Activated CD4-positive, alpha-beta T cell treated with anti-CD3 and anti-CD28 coated beads for 36 hours (primary cell): ENCODE measurements around the gene ELAVL1. TPM values are rescaled to one million over a fixed set of nuclear protein-coding genes. Genes with fewer than 3 reads are reported as not detected.
"Not testable (repeated sequence)": the region's sequence is repeated elsewhere in the genome, so short reads cannot be mapped to it uniquely, and the experiment has no call there.

Experiments used
- ATAC-seq: fragments of 200-7000 bp; cut with Tn5 transposase; one replicate; pipeline ENCODE4 v1.10.0; 2021; ENCODE audit warnings: mild to moderate bottlenecking, moderate library complexity
- CTCF ChIA-PET: fragments of 350-600 bp; sonication (Branson Sonifier 250); formaldehyde crosslinking; loops from one replicate; lab custom pipeline; 2021; ENCODE audit warnings: antibody characterized with exemption; lab: Charles Lee
- POLR2A ChIA-PET: fragments of 350-600 bp; sonication (Branson Sonifier 250); formaldehyde crosslinking; loops from one replicate; lab custom pipeline; 2021; ENCODE audit warnings: antibody characterized with exemption, inconsistent platforms; lab: Charles Lee
- DNase-seq: peaks from one replicate; pipeline ENCODE4 v3.0.0-alpha.2; 2020
- H3K27ac Mint-ChIP-seq: one replicate; pipeline ENCODE4 v1.8.0; 2021; ENCODE audit warnings: mixed read lengths
- H3K27me3 Mint-ChIP-seq: one replicate; pipeline ENCODE4 v1.8.0; 2021; ENCODE audit warnings: mixed read lengths
- H3K36me3 Mint-ChIP-seq: one replicate; pipeline ENCODE4 v1.8.0; 2021; ENCODE audit warnings: low read depth, mixed read lengths
- H3K4me1 Mint-ChIP-seq: one replicate; pipeline ENCODE4 v1.8.0; 2021; ENCODE audit warnings: mixed read lengths
- H3K4me3 Mint-ChIP-seq: one replicate; pipeline ENCODE4 v1.8.0; 2021; ENCODE audit warnings: mild to moderate bottlenecking, moderate library complexity, mixed read lengths
- H3K9me3 Mint-ChIP-seq: one replicate; pipeline ENCODE4 v1.8.0; 2021; ENCODE audit warnings: low read depth, mixed read lengths
- intact Hi-C, 2 experiments: fragments of 100-400 bp; cut with DNase I in 1 of 2; cut with micrococcal nuclease in 1 of 2; formaldehyde crosslinking; loops; one replicate each; pipeline versions ENCODE4 v1.14.2 to v1.15.1; 2022 to 2024; cut with DNase I, micrococcal nuclease
- total RNA-seq, 2 experiments: library from RNA; stranded (reverse); gene quantifications; one replicate each; pipeline ENCODE4 v1.2.3, GENCODE V29; 2021

The ELAVL1 gene
- total RNA-seq, 2 experiments from 2014 or later: 149 to 184 TPM

DNA sequence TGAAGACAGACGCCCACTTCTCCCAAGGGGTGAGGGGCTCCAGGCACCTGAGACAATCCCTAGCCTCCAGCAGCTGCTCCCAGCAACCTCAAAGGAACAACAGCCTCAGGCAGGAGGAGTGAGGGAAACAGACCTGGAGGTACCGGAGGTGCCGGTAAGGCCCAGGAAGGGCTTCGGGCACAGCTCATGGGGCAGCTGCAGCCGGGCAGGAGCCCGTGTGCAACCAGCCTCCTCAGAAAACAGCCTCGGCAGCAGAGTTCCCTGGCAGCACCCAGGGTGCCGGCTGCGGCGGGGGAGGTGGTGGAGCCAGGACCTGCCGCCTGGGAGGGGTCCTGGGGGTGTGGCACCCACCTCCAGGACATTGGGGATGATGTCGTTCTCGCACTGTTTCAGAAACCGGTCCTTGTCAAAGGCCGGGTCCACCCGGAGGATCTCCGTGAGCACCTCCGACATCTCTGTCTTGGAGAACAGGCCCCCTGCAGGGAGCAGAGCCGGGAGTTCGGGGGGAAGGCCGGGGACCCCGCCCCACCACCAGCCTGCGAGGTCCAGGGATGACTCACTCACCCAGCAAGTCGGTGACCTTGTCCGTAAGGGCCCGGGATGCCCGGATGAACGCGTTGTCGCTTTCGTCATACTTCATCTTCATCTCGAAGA lies 73.0 kb downstream of the ELAVL1 start:
- POLR2A ChIA-PET: no interaction called here
- peaks cover 35% of the 10 kb centered on the region for H3K36me3 Mint-ChIP-seq
- DNase-seq: no peak
- no peak overlapping the region for H3K4me3 Mint-ChIP-seq
- no peaks in the 10 kb centered on the region for H3K27me3 Mint-ChIP-seq
- H3K27ac Mint-ChIP-seq: no peak overlapping the region
- no peak for ATAC-seq
- H3K9me3 Mint-ChIP-seq: no peaks in the 10 kb centered on the region
- H3K4me1 Mint-ChIP-seq: peaks cover 16% of the 10 kb centered on the region
- intact Hi-C loops: no loop called here
- CTCF ChIA-PET: no interaction called here

GRCh38 chr19:7931221-7932061 lies 74.0 kb downstream of the ELAVL1 start:
- Mint-ChIP-seq H3K27me3 (no peaks in the 10 kb centered on the region), H3K36me3 (peaks cover 32% of the 10 kb centered on the region), H3K27ac (no peak overlapping the region), H3K4me1 (peaks cover 17% of the 10 kb centered on the region), H3K4me3 (no peak overlapping the region), H3K9me3 (no peaks in the 10 kb centered on the region)
- intact Hi-C loops: no loop called here
- no peak for ATAC-seq
- DNase-seq: no peak
- ChIA-PET POLR2A (no interaction called here), CTCF (interaction anchor here (0.8 kb wide), 1 partner anchor 193 kb away, joined by 3 read pairs; no protein-coding TSS in a partner anchor)

DNA sequence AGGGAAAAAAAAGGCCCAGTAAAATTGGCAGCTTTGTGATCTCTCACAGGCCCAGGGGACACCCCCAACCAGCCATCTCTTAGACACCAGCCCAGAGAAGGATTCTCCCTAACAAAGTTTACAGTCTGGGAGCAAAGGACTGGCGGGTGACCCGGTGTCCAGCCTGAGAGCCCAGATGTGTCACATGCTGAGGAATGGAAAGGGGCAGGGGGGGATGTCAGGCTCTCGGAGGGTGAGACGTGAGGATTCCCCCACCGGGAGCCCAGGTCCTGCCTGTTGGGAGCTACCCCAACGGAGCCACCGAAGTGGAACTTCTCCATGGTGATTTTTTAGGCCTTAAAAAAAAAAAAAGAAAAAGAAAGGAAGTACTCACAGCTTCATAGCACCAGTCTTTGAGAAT lies 74.7 kb downstream of the ELAVL1 start:
- DNase-seq (no peak), ATAC-seq (no peak)
- Mint-ChIP-seq H3K9me3 (no peaks in the 10 kb centered on the region), H3K27ac (no peak overlapping the region), H3K27me3 (no peaks in the 10 kb centered on the region), H3K4me3 (no peak overlapping the region), H3K36me3 (peaks cover 28% of the 10 kb centered on the region), H3K4me1 (peaks cover 20% of the 10 kb centered on the region)
- POLR2A ChIA-PET: interaction anchor here (0.8 kb wide), 1 partner anchor 10 kb away, joined by 3 read pairs; no protein-coding TSS in a partner anchor
- CTCF ChIA-PET: interaction anchor here (0.8 to 2.5 kb wide), 2 partner anchors 13 to 192 kb away, joined by 3 to 14 read pairs; partner anchors contain the start of gene TIMM44
- intact Hi-C loops: no loop called here

GRCh38 chr19:7930030-7930429 lies 75.4 kb downstream of the ELAVL1 start:
- H3K4me1 Mint-ChIP-seq: peaks cover 22% of the 10 kb centered on the region
- intact Hi-C loops, DNase-seq, ATAC-seq, H3K27ac Mint-ChIP-seq, H3K9me3 Mint-ChIP-seq, H3K27me3 Mint-ChIP-seq, H3K4me3 Mint-ChIP-seq: not testable (repeated sequence)
- ChIA-PET POLR2A (interaction anchor here (0.8 to 2.1 kb wide), 4 partner anchors 9 to 14 kb away, joined by 3 to 9 read pairs (median 4); partner anchors contain the start of gene TIMM44), CTCF (interaction anchor here (0.7 to 2.5 kb wide), 3 partner anchors 8 to 76 kb away, joined by 3 to 14 read pairs (median 12); partner anchors contain the start of gene TIMM44)
- H3K36me3 Mint-ChIP-seq: peaks cover 24% of the 10 kb centered on the region

DNA sequence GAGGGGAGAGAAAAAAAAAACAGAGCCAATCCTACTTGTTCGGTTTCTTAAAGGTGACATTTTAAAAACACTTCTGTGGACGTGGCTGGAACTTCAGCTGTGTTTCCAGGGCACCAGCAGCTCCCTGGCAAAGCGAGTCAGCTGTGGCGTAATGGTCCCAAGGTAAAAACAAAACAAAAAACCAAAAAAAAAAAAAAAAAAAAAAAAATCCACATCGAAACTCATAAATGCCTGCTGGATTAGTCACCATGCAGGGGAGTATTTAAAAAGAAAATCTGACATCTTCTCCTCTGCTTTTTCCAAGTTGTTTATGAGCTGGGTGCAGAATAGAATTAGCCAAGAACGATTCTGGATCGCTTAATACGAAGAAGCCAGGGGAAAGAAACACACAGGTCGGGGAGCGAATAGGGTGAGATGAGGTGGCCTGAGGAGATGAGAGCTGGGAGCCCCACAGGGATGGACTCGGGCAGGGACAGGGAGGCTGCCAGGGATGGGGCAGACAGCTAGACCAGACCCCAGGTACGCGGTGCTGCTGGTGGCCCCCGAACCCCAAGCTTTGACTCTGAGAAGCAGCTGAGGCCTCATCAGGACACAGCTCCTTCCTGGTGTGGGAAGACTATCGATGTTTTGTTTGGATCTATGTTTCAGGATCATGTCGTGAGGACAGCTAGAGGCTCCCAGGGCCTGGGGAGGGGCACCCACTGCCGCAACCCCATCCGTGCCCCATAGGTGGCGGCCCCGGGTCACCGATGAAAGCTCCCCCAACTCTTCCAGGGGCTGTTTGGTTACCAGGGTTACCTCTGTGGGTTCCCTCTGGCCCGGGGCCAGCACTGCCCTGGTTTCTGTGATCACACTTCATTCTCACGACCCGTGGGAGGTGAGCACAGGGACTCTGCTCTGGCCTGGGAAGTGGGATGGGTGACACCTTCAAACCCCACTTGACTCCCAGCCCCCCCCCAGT lies 76.4 kb downstream of the ELAVL1 start:
- intact Hi-C loops: no loop called here
- Mint-ChIP-seq H3K27ac (no peak overlapping the region), H3K4me1 (peaks cover 22% of the 10 kb centered on the region), H3K27me3 (peaks cover 1% of the 10 kb centered on the region), H3K9me3 (no peaks in the 10 kb centered on the region), H3K36me3 (peaks cover 20% of the 10 kb centered on the region), H3K4me3 (no peak overlapping the region)
- ATAC-seq (peak; percentile 38), DNase-seq (peak; percentile 81)
- ChIA-PET POLR2A (interaction anchor here (0.7 to 2.1 kb wide), 5 partner anchors 11 to 41 kb away, joined by 3 to 9 read pairs (median 4); partner anchors contain the start of gene TIMM44), CTCF (interaction anchor here (0.6 to 2.5 kb wide), 11 partner anchors 9 to 728 kb away, joined by 3 to 14 read pairs (median 4); partner anchors contain the start of genes SNAPC2 and TIMM44)

DNA sequence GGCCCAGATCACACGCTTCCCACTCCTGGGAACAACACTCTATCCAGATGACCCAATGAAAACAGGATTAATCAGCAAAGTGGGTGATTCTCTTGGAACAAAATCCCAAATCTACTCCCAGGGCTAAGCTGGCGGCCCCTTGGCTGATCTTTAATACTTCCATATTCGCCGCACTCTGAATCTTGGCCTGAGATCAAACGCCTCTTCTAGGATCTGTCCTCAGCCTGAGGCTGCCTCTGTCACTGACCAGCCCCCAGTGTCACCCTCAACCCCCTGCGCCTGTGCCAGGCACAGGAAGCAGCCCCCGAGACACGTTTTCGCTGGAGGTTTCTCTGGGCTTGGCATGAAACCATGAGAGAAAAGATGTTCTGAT lies 77.1 kb downstream of the ELAVL1 start:
- ChIA-PET CTCF (interaction anchor here (0.8 to 2.5 kb wide), 5 partner anchors 8 to 728 kb away, joined by 3 to 14 read pairs (median 6); partner anchors contain the start of genes SNAPC2 and TIMM44), POLR2A (interaction anchor here (0.7 to 2.1 kb wide), 3 partner anchors 13 to 42 kb away, joined by 3 to 9 read pairs (median 5); partner anchors contain the start of gene TIMM44)
- Mint-ChIP-seq H3K27ac (no peak overlapping the region), H3K27me3 (peaks cover 1% of the 10 kb centered on the region), H3K4me3 (no peak overlapping the region), H3K36me3 (peaks cover 16% of the 10 kb centered on the region), H3K4me1 (peaks cover 22% of the 10 kb centered on the region), H3K9me3 (no peaks in the 10 kb centered on the region)
- no peak for ATAC-seq
- DNase-seq: no peak
- intact Hi-C loops: no loop called here

DNA sequence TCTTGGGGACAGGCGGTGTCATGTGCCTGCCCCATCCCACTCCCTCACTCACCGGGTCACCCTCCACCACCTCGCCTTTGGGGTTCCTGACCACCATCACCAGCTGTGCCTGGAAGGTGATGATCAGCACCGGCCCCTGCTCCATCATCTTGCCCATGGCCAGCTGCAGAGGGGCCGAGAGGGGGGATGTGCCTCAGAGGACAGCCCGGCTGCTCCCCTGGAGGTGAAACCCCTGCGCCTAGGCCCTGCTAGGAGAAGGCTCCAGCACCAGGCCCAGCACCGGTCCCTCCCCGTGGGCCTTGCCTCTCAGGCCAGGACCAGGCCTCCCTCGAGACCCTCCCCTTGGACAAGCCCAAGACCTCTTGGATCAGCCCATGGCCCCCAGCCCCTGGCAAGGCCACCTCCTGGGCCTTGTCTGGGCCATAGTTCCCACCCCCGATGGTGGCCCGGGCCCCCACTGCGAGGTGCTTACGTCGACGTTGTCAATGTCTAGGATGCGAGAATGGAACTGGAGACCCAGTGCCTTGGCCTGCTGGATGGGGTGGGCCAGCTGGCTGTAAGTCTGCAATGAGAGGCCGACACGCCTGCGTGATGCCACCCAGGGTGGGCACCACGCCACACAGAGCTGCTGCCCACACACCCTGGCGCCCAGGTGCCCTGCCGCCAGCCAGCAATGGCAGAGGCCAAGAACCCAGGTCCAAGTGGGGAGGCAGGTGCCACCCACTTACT lies 77.7 kb downstream of the ELAVL1 start:
- H3K4me1 Mint-ChIP-seq: peaks cover 22% of the 10 kb centered on the region
- H3K27ac Mint-ChIP-seq: no peak overlapping the region
- CTCF ChIA-PET: interaction anchor here (1.6 to 1.7 kb wide), 2 partner anchors 8 to 79 kb away, joined by 6 to 7 read pairs; partner anchors contain the start of gene SNAPC2
- no peaks in the 10 kb centered on the region for H3K9me3 Mint-ChIP-seq
- peaks cover 1% of the 10 kb centered on the region for H3K27me3 Mint-ChIP-seq
- no peak for ATAC-seq
- intact Hi-C loops: no loop called here
- no peak overlapping the region for H3K4me3 Mint-ChIP-seq
- POLR2A ChIA-PET: no interaction called here
- H3K36me3 Mint-ChIP-seq: peaks cover 16% of the 10 kb centered on the region
- no peak for DNase-seq

GRCh38 chr19:7926727-7927604 lies 78.5 kb downstream of the ELAVL1 start:
- H3K27ac Mint-ChIP-seq: no peak overlapping the region
- POLR2A ChIA-PET: no interaction called here
- H3K27me3 Mint-ChIP-seq: peaks cover 1% of the 10 kb centered on the region

GRCh38 chr19:7926021-7926726 lies 79.3 kb downstream of the ELAVL1 start, which contains the start of gene CTXN1:
Gene CTXN1, minus strand, starts transcription at chr19:7926135. Its CDS starts 597 bp downstream, at chr19:7925538.
- ATAC-seq (peak; percentile 57), DNase-seq (peak; percentile 87)
- Mint-ChIP-seq H3K27ac (no peak within 1 kb of the TSS), H3K4me3 (peak within 1 kb of the TSS; percentile 67), H3K27me3 (peaks cover 1% of the 10 kb centered on the region), H3K36me3 (peaks cover 14% of the 10 kb centered on the region), H3K9me3 (no peaks in the 10 kb centered on the region), H3K4me1 (peaks cover 27% of the 10 kb centered on the region)
- ChIA-PET CTCF (interaction anchor here (0.9 to 1.1 kb wide), 2 partner anchors 8 to 18 kb away, joined by 3 to 5 read pairs; partner anchors contain the start of gene TIMM44), POLR2A (no interaction called here)
- intact Hi-C loops: no loop called here

More at GRCh38 chr19:7926727-7927604, 78.5 kb downstream of the ELAVL1 start:
- Mint-ChIP-seq H3K4me3 (peak overlapping the region; percentile 45), H3K4me1 (peaks cover 24% of the 10 kb centered on the region), H3K36me3 (peaks cover 18% of the 10 kb centered on the region), H3K9me3 (no peaks in the 10 kb centered on the region)
- intact Hi-C loops: no loop called here
- ATAC-seq (no peak), DNase-seq (no peak)
- CTCF ChIA-PET: interaction anchor here (0.9 to 1.1 kb wide), 2 partner anchors 9 to 17 kb away, joined by 3 to 5 read pairs; partner anchors contain the start of gene TIMM44
